Measurements from ENCODE around the gene DAB1. TPM values are rescaled to one million over a fixed set of nuclear protein-coding genes. Genes with fewer than 3 reads are reported as not detected.

The DAB1 gene
- total RNA-seq, 1 donor from 2014 or later, result 1.6 TPM

GRCh38 chr1:57162607-57163261 is 261.1 kb downstream of the DAB1 start:
- no peaks in the 10 kb centered on the region for H4K20me1 ChIP-seq (ENCODE audit: insufficient read depth, low read length)
- Mint-ChIP-seq H3K4me1 (ENCODE audit: low read depth, unreplicated experiment) (peaks cover 17% of the 10 kb centered on the region), H3K4me3 (ENCODE audit: unreplicated experiment) (no peak overlapping the region), H3K27me3 (ENCODE audit: low read depth, unreplicated experiment) (peaks cover 10% of the 10 kb centered on the region), H3K27ac (ENCODE audit: unreplicated experiment) (no peak overlapping the region), H3K36me3 (ENCODE audit: low read depth, unreplicated experiment) (no peaks in the 10 kb centered on the region), H3K9me3 (ENCODE audit: unreplicated experiment) (no peaks in the 10 kb centered on the region)
- H3K27ac ChIP-seq (ENCODE audit: low read depth, low read length), result no peak overlapping the region
- no peak for DNase-seq (ENCODE audit: low read depth)
- no peak for FAIRE-seq
- H3K4me3 ChIP-seq (ENCODE audit: insufficient read depth, low read depth, low read length), result no peak overlapping the region
- H2AFZ ChIP-seq (ENCODE audit: low read depth, low read length), result no peak overlapping the region
- H3K4me1 ChIP-seq (ENCODE audit: insufficient read depth, low read length), result peaks cover 7% of the 10 kb centered on the region
- no peaks in the 10 kb centered on the region for H3K79me2 ChIP-seq (ENCODE audit: insufficient read depth, low read length)
- H3K4me2 ChIP-seq (ENCODE audit: low read length), result no peak overlapping the region
- no peak overlapping the region for H3K9ac ChIP-seq (ENCODE audit: low read length)
- TF ChIP-seq EZH2 (IDR thresholded peaks at IDR 0.05; ENCODE audit: insufficient read depth, low read length) (no peak), CTCF (IDR thresholded peaks at IDR 0.05; ENCODE audit: insufficient read depth, low read depth, low read length) (no peak)
- no peaks in the 10 kb centered on the region for H3K36me3 ChIP-seq (ENCODE audit: insufficient read depth, low read length)
- no peaks in the 10 kb centered on the region for H3K9me3 ChIP-seq (ENCODE audit: insufficient read depth, low read depth, low read length)
- H3K27me3 ChIP-seq (ENCODE audit: insufficient read depth, low read length), result peaks cover 2% of the 10 kb centered on the region

- Mint-ChIP-seq H3K27ac (ENCODE audit: unreplicated experiment) (no peak overlapping the region), H3K4me1 (ENCODE audit: low read depth, unreplicated experiment) (peaks cover 15% of the 10 kb centered on the region), H3K27me3 (ENCODE audit: low read depth, unreplicated experiment) (peaks cover 5% of the 10 kb centered on the region), H3K9me3 (ENCODE audit: unreplicated experiment) (no peaks in the 10 kb centered on the region), H3K36me3 (ENCODE audit: low read depth, unreplicated experiment) (no peaks in the 10 kb centered on the region), H3K4me3 (ENCODE audit: unreplicated experiment) (no peak overlapping the region)
- Histone ChIP-seq H3K27me3 (ENCODE audit: insufficient read depth, low read length) (peaks cover 2% of the 10 kb centered on the region), H4K20me1 (ENCODE audit: insufficient read depth, low read length) (no peaks in the 10 kb centered on the region), H3K79me2 (ENCODE audit: insufficient read depth, low read length) (no peaks in the 10 kb centered on the region), H3K4me2 (ENCODE audit: low read length) (no peak overlapping the region), H3K4me3 (ENCODE audit: insufficient read depth, low read depth, low read length) (no peak overlapping the region), H3K27ac (ENCODE audit: low read depth, low read length) (no peak overlapping the region), H3K36me3 (ENCODE audit: insufficient read depth, low read length) (no peaks in the 10 kb centered on the region), H3K9ac (ENCODE audit: low read length) (no peak overlapping the region), H3K9me3 (ENCODE audit: insufficient read depth, low read depth, low read length) (no peaks in the 10 kb centered on the region), H2AFZ (ENCODE audit: low read depth, low read length) (no peak overlapping the region), H3K4me1 (ENCODE audit: insufficient read depth, low read length) (peaks cover 5% of the 10 kb centered on the region)
- DNase-seq (ENCODE audit: low read depth) (no peak), FAIRE-seq (no peak)
- TF ChIP-seq CTCF (IDR thresholded peaks at IDR 0.05; ENCODE audit: insufficient read depth, low read depth, low read length) (no peak), EZH2 (IDR thresholded peaks at IDR 0.05; ENCODE audit: insufficient read depth, low read length) (no peak)
These were observed 263.3 kb downstream of the DAB1 start for GRCh38 chr1:57160594-57160993.

- no peak overlapping the region for H2AFZ ChIP-seq (ENCODE audit: low read depth, low read length)
- no peaks in the 10 kb centered on the region for H4K20me1 ChIP-seq (ENCODE audit: insufficient read depth, low read length)
- no peak overlapping the region for H3K4me2 ChIP-seq (ENCODE audit: low read length)
- no peak overlapping the region for H3K4me3 Mint-ChIP-seq (ENCODE audit: unreplicated experiment)
- H3K27ac ChIP-seq (ENCODE audit: low read depth, low read length), result no peak overlapping the region
- no peaks in the 10 kb centered on the region for H3K9me3 Mint-ChIP-seq (ENCODE audit: unreplicated experiment)
- TF ChIP-seq CTCF (IDR thresholded peaks at IDR 0.05; ENCODE audit: insufficient read depth, low read depth, low read length) (no peak), EZH2 (IDR thresholded peaks at IDR 0.05; ENCODE audit: insufficient read depth, low read length) (no peak)
- H3K4me1 ChIP-seq (ENCODE audit: insufficient read depth, low read length), result no peaks in the 10 kb centered on the region
- H3K27me3 ChIP-seq (ENCODE audit: insufficient read depth, low read length), result peaks cover 2% of the 10 kb centered on the region
- no peaks in the 10 kb centered on the region for H3K9me3 ChIP-seq (ENCODE audit: insufficient read depth, low read depth, low read length)
- H3K36me3 Mint-ChIP-seq (ENCODE audit: low read depth, unreplicated experiment), result no peaks in the 10 kb centered on the region
- H3K4me1 Mint-ChIP-seq (ENCODE audit: low read depth, unreplicated experiment), result peaks cover 9% of the 10 kb centered on the region
- FAIRE-seq (no peak), DNase-seq (ENCODE audit: low read depth) (no peak)
- H3K9ac ChIP-seq (ENCODE audit: low read length), result no peak overlapping the region
- no peak overlapping the region for H3K27ac Mint-ChIP-seq (ENCODE audit: unreplicated experiment)
- H3K27me3 Mint-ChIP-seq (ENCODE audit: low read depth, unreplicated experiment), result peaks cover 5% of the 10 kb centered on the region
- no peak overlapping the region for H3K4me3 ChIP-seq (ENCODE audit: insufficient read depth, low read depth, low read length)
- no peaks in the 10 kb centered on the region for H3K36me3 ChIP-seq (ENCODE audit: insufficient read depth, low read length)
- H3K79me2 ChIP-seq (ENCODE audit: insufficient read depth, low read length), result no peaks in the 10 kb centered on the region
These were observed 265.3 kb downstream of the DAB1 start for GRCh38 chr1:57158604-57158998.

Data from astrocyte (in vitro differentiated cells and primary cell).